ENCODE data around the gene INPP4B.

INPP4B gene

DNA sequence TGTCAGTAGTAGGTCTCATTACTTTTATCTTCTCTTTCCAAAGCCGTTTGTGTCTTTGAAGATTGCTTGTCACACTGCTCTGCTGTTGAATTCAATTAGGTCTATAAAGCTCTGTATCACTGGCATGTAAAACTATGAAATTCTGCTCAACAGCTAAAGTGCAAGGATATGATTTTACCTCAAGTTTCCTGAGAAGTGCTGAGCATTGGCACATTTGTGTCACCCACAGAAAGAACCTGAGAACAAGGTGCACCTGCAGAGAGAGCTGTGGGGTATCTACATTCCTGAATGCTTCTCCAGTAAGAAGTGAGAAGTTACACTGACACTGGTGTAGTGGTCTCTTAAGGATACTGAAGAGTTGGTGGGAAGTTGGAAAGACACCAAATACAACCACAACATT lies 274.0 kb downstream of the INPP4B start:
- H3K9me3 ChIP-seq (ENCODE audit: low read length) = no peaks in the 10 kb centered on the region
- H3K9me2 ChIP-seq (ENCODE audit: low read depth, low read length) = no peaks in the 10 kb centered on the region
- no peak overlapping the region for H3K4me3 ChIP-seq (ENCODE audit: low read depth, low read length, poor library complexity, severe bottlenecking)
- H3K27ac ChIP-seq (ENCODE audit: low read depth, low read length, poor library complexity, severe bottlenecking) = no peak overlapping the region
- TF ChIP-seq EZH2 (IDR thresholded peaks at IDR 0.05; ENCODE audit: borderline replicate concordance, low read length) = no peak
- TF ChIP-seq, protein P1, sequence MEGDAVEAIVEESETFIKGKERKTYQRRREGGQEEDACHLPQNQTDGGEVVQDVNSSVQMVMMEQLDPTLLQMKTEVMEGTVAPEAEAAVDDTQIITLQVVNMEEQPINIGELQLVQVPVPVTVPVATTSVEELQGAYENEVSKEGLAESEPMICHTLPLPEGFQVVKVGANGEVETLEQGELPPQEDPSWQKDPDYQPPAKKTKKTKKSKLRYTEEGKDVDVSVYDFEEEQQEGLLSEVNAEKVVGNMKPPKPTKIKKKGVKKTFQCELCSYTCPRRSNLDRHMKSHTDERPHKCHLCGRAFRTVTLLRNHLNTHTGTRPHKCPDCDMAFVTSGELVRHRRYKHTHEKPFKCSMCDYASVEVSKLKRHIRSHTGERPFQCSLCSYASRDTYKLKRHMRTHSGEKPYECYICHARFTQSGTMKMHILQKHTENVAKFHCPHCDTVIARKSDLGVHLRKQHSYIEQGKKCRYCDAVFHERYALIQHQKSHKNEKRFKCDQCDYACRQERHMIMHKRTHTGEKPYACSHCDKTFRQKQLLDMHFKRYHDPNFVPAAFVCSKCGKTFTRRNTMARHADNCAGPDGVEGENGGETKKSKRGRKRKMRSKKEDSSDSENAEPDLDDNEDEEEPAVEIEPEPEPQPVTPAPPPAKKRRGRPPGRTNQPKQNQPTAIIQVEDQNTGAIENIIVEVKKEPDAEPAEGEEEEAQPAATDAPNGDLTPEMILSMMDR (IDR thresholded peaks at IDR 0.05; ENCODE audit: low read length) = no peak
- no peaks in the 10 kb centered on the region for H3K27me3 ChIP-seq (ENCODE audit: insufficient read depth, low read length)
- no peaks in the 10 kb centered on the region for H4K20me1 ChIP-seq (ENCODE audit: insufficient read depth, low read length)
- no peaks in the 10 kb centered on the region for H3K4me1 ChIP-seq (ENCODE audit: insufficient read depth, low read length, severe bottlenecking)
- H2AFZ ChIP-seq (ENCODE audit: low read length) = no peak overlapping the region
- H3K36me3 ChIP-seq (ENCODE audit: insufficient read depth, low read length) = no peaks in the 10 kb centered on the region
- H3F3A ChIP-seq (ENCODE audit: insufficient read depth, low read length) = no peaks in the 10 kb centered on the region
- H3K9ac ChIP-seq (ENCODE audit: low read length) = no peak overlapping the region
- H3K4me2 ChIP-seq (ENCODE audit: low read length) = no peak overlapping the region
- no peaks in the 10 kb centered on the region for H3K79me2 ChIP-seq (ENCODE audit: insufficient read depth, low read length)

DNA sequence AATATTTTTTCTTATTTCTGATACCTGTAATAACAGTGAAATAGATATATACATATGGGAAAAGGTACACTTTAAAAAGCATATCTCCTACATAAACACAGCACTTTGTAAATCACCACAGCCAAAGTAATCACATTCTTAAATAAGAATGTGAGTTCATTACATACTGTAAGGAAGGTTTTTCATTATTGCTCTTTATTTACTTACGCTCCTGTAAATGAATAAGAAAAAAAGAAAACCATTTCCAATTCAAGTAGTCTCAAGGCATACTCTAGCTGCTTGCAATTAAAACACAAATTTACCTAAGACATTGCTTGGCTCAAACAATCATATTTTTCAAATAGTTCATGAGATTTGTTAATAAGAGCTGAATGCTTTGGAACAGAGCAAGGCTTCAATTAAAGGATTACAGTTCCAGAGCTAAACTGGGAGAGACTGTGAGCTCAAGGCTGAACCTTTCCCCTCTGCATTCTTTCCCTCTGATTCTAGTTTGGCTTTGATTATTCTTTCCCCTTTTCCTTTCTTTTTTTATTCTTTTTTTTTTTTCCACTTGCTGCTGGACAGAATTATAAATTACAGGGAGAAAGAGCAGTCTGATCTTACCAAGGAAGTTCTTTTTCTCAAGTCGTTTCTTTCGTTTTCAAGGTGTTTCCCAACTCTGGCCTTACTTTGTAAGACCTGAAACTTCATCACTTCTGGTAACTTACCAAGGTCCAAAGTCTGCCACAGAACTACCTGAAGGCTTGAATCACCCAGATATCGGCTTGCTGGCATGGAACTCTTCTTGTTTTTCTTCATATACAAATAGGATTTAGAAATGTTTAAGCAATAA lies 278.3 kb downstream of the INPP4B start:
- H3F3A ChIP-seq (ENCODE audit: insufficient read depth, low read length) = no peaks in the 10 kb centered on the region
- H3K27me3 ChIP-seq (ENCODE audit: insufficient read depth, low read length) = no peaks in the 10 kb centered on the region
- H3K36me3 ChIP-seq (ENCODE audit: insufficient read depth, low read length) = no peaks in the 10 kb centered on the region
- H3K4me3 ChIP-seq (ENCODE audit: low read depth, low read length, poor library complexity, severe bottlenecking) = no peak overlapping the region
- no peak for TF ChIP-seq EZH2 (IDR thresholded peaks at IDR 0.05; ENCODE audit: borderline replicate concordance, low read length)
- TF ChIP-seq, protein P1 (IDR thresholded peaks at IDR 0.05; ENCODE audit: low read length) = no peak
- no peak overlapping the region for H3K27ac ChIP-seq (ENCODE audit: low read depth, low read length, poor library complexity, severe bottlenecking)
- H4K20me1 ChIP-seq (ENCODE audit: insufficient read depth, low read length) = no peaks in the 10 kb centered on the region
- H3K4me1 ChIP-seq (ENCODE audit: insufficient read depth, low read length, severe bottlenecking) = no peaks in the 10 kb centered on the region
- no peak overlapping the region for H3K4me2 ChIP-seq (ENCODE audit: low read length)
- H2AFZ ChIP-seq (ENCODE audit: low read length) = no peak overlapping the region
- H3K79me2 ChIP-seq (ENCODE audit: insufficient read depth, low read length) = no peaks in the 10 kb centered on the region
- no peaks in the 10 kb centered on the region for H3K9me2 ChIP-seq (ENCODE audit: low read depth, low read length)
- no peak overlapping the region for H3K9ac ChIP-seq (ENCODE audit: low read length)
- no peaks in the 10 kb centered on the region for H3K9me3 ChIP-seq (ENCODE audit: low read length)

DNA sequence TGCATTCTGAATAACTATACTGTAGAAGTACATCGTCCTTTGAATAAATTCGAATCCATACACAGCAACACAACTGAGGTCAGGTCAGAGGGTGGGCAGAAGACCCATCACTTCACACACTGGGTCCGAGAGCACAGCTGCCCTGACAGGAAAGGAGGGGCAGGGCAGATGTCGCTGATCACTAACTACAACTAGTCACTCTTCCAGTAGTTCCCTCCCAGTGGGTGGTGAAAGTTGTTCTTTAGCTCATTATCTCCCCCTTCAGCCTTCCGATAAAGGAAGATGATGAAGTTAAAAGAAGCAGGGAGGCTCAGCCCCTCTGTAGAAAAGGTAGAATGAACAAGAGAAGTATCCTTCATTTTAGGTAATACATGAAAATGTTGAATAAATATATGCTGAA lies 278.9 kb downstream of the INPP4B start:
- Histone ChIP-seq H3K4me2 (ENCODE audit: low read length) (no peak overlapping the region), H3K9me2 (ENCODE audit: low read depth, low read length) (no peaks in the 10 kb centered on the region), H3K79me2 (ENCODE audit: insufficient read depth, low read length) (no peaks in the 10 kb centered on the region), H3K27ac (ENCODE audit: low read depth, low read length, poor library complexity, severe bottlenecking) (no peak overlapping the region), H2AFZ (ENCODE audit: low read length) (no peak overlapping the region), H4K20me1 (ENCODE audit: insufficient read depth, low read length) (no peaks in the 10 kb centered on the region), H3K36me3 (ENCODE audit: insufficient read depth, low read length) (no peaks in the 10 kb centered on the region), H3K4me1 (ENCODE audit: insufficient read depth, low read length, severe bottlenecking) (no peaks in the 10 kb centered on the region), H3K9ac (ENCODE audit: low read length) (no peak overlapping the region), H3K27me3 (ENCODE audit: insufficient read depth, low read length) (no peaks in the 10 kb centered on the region), H3K9me3 (ENCODE audit: low read length) (no peaks in the 10 kb centered on the region), H3K4me3 (ENCODE audit: low read depth, low read length, poor library complexity, severe bottlenecking) (no peak overlapping the region), H3F3A (ENCODE audit: insufficient read depth, low read length) (no peaks in the 10 kb centered on the region)
- TF ChIP-seq EZH2 (IDR thresholded peaks at IDR 0.05; ENCODE audit: borderline replicate concordance, low read length) = no peak
- TF ChIP-seq, protein P1 (IDR thresholded peaks at IDR 0.05; ENCODE audit: low read length) = no peak
